HG02642 (cell line): ENCODE results near the gene KCNQ5.
"Not testable (repeated sequence)": the region's sequence is repeated elsewhere in the genome, so short reads cannot be mapped to it uniquely, and the experiment has no call there.

ENCODE experiments used
- ATAC-seq: cut with Tn5 transposase; IDR thresholded peaks from one replicate; pipeline ENCODE4 v1.9.1; 2021; ENCODE audit warnings: mild to moderate bottlenecking; ENCODE audit not compliant: unreplicated experiment, poor library complexity

Gene KCNQ5

DNA sequence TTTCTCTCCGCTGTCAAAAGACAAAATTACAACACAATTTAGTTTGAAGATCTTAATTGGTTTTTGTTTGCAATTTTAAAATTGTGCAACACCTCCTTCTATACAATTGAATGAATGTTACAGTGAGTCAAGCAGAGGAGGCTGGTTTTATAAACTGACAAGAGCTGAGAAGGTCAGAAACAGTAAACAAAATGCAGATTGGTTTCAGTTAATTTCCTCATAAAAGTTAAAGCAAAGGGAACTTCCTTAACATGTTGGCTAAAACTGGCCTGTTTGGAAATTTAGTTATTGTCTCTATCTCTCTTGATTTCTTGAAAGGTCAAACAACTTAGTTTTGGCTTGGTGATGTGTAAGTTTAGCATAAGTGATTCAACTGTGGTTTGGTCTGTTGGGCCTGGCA is 581.2 kb downstream of the KCNQ5 start:
- no peak for ATAC-seq

GRCh38 chr6:73204252-73204651 is 582.4 kb downstream of the KCNQ5 start:
- ATAC-seq, result no peak

- ATAC-seq, result no peak
Measured at GRCh38 chr6:73207221-73207837, 585.5 kb downstream of the KCNQ5 start.

DNA sequence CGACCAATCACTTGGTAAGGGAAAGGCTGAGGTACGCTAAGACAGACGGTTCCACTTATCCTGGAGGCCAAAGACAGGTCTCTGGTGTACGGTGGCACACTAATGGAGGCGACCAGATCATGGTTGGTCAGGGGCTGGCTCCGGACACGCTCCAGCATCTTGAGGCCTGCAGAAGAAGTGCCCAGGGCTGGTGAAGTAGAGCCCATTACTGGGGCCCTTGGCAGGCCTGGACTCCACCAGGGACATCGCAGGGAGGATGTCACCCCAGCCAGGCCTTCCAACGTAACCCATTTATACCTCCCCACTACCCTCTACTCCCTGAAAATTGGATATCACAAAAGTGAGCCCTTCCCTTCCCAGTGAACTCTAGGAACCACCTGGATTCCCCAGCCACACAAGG is 587.3 kb downstream of the KCNQ5 start:
- no peak for ATAC-seq

- ATAC-seq, result no peak
Measured at GRCh38 chr6:73216859-73217258, 595.0 kb downstream of the KCNQ5 start.

GRCh38 chr6:73225396-73225795 is 603.5 kb downstream of the KCNQ5 start, which contains the start of gene KHDC1L:
Gene KHDC1L, minus strand, starts transcription at chr6:73225496. Its CDS starts 88 bp downstream, at chr6:73225408.
- no peak for ATAC-seq

- ATAC-seq, result no peak
Measured at GRCh38 chr6:73227606-73228255, 605.9 kb downstream of the KCNQ5 start.

DNA sequence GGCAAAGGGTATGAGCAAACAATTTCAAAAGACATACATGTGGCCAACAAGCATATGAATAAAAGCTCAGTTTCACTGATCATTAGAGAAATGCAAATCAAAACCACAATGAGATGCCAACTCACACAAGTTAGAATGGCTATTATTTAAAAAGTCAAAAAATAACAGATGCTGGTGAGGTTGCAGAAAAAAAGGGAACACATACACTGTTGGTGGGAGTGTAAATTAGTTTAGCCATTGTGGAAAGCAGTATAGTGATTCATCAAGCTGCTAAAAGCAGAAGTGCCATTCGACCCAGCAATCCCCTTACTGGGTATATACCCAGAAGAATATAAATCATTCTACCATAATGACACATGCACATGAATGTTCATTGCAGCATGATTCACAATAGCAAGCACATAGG is 610.1 kb downstream of the KCNQ5 start:
- ATAC-seq, result no peak

- ATAC-seq, result no peak
Measured at GRCh38 chr6:73233048-73233447, 611.2 kb downstream of the KCNQ5 start.

GRCh38 chr6:73233971-73234370 is 612.1 kb downstream of the KCNQ5 start:
- ATAC-seq, result not testable (repeated sequence)

- ATAC-seq, result no peak
Measured at GRCh38 chr6:73234733-73235132, 612.9 kb downstream of the KCNQ5 start.

DNA sequence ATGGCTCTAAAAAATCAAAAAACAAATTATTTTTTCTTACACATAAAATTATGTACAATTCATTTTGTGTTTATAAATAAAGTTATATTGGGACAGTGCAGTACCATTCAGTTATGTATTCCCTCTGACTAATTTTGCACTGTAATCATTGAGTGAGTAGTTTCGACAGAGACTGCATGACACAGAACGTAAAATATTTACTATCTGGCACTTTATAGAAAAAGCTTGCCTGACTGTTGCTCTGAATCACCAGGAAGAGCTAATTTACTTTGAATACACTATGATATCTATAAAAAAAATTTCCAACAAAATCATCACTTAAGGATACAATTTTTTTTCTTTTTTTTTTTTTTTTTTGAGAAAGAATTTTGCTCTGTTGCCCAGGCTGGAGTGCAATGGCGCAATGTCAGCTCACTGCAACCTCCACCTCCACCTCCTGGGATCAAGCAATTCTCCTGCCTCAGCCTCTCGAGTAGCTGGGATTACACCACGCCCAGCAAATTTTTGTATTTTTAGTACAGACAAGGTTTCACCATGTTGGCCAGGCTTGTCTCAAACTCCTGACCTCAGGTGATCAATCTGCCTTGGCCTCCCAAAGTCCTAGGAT is 614.4 kb downstream of the KCNQ5 start:
- no peak for ATAC-seq

- no peak for ATAC-seq
Measured at GRCh38 chr6:73240730-73241129, 618.9 kb downstream of the KCNQ5 start.

DNA sequence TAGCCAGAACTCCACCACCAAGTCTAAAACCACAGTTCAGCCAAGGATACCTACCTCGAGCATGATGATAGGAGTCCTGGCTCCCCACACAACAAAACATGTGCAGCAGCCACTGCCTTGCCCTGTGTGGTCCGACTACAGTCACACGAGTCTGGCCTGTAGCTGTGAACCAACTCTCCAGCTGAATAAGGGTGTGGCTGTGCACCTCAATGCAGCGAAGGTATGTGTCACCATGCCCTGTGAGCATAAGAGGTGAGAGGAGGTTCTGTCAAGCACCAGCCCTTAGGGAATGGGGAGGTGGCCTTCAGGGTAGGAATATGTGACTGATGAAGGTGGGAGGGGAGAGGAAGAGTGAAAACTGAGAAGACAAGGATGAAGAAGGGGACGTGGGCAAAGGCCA is 620.1 kb downstream of the KCNQ5 start:
- ATAC-seq, result no peak
